Kidney (tissue), 14 donors: ENCODE results near the gene LIMA1. TPM values are rescaled to one million over a fixed set of nuclear protein-coding genes. Genes with fewer than 3 reads are reported as not detected.
A peak's percentile ranks its signal among the peaks of the same experiment; 100 is the strongest.

Experiments used
- DNase-seq, 5 donors: peaks; one replicate each; pipeline ENCODE4 v3.0.0-alpha.2; 2013 to 2020
- FAIRE-seq: peaks from 2 replicates; lab custom pipeline; 2012; peaks lifted over from hg19 to GRCh38; lab: Jason Lieb, UNC
- H3K27ac ChIP-seq, 2 donors: one replicate each; pipeline ENCODE4 v1.7.0; 2013; ENCODE audit warnings: low read depth in 2 of 2, low read length in 2 of 2, inconsistent platforms in 1 of 2
- H3K27me3 ChIP-seq: one replicate; pipeline ENCODE4 v1.7.1; 2013; ENCODE audit warnings: low read length, inconsistent platforms; ENCODE audit not compliant: control insufficient read depth, insufficient read depth
- H3K36me3 ChIP-seq, 3 donors: one replicate each; pipeline versions ENCODE4 v1.7.0 to v1.7.1; 2013; ENCODE audit warnings: low read length in 3 of 3, control low read depth in 1 of 3, inconsistent platforms in 1 of 3; ENCODE audit not compliant: insufficient read depth in 3 of 3, control insufficient read depth in 2 of 3
- H3K4me1 ChIP-seq, 3 donors: one replicate each; pipeline versions ENCODE4 v1.7.0 to v1.7.1; 2013; ENCODE audit warnings: low read length in 3 of 3, inconsistent platforms in 1 of 3, low read depth in 1 of 3; ENCODE audit not compliant: control insufficient read depth in 2 of 3, insufficient read depth in 2 of 3
- H3K4me3 ChIP-seq, 3 donors: one replicate each; pipeline versions ENCODE4 v1.7.0 to v1.8.1; 2013; ENCODE audit warnings: low read length in 3 of 3, control low read depth in 1 of 3, inconsistent platforms in 1 of 3
- H3K9ac ChIP-seq, 3 donors: one replicate each; pipeline versions ENCODE4 v1.7.0 to v1.7.1; 2013; ENCODE audit warnings: low read length in 3 of 3, control low read depth in 1 of 3, inconsistent platforms in 1 of 3
- H3K9me3 ChIP-seq, 3 donors: one replicate each; pipeline versions ENCODE4 v1.7.0 to v1.7.1; 2013; ENCODE audit warnings: low read length in 3 of 3, control low read depth in 1 of 3, inconsistent platforms in 1 of 3; ENCODE audit not compliant: control insufficient read depth in 2 of 3, insufficient read depth in 1 of 3
- intact Hi-C: fragments of 100-400 bp; cut with DNase I; formaldehyde crosslinking; loops from one replicate; pipeline ENCODE4 v1.11.1; 2022
- polyA plus RNA-seq: library from polyadenylated mRNA; stranded (reverse); fragments of 350-450 nt; fragmentation: Illumina TruSeq; extraction: RNeasy Lipid Tissue Mini Kit (QIAGEN cat#74804); gene quantifications from one replicate; pipeline ENCODE4 v1.2.3, GENCODE V29; 2014; ENCODE audit warnings: low read depth, low replicate concordance; ENCODE audit not compliant: insufficient read depth
- total RNA-seq: library from RNA; stranded (reverse); fragmentation: NEBNext Ultra II Directional; extraction: Animal tissue kit (Norgen Biotek cat#: 25700); gene quantifications from one replicate; pipeline ENCODE4 v1.2.1, GENCODE V29; 2021
- TF ChIP-seq, protein P1 (sequence below): IDR thresholded peaks from 3 replicates; pipeline ENCODE4 v1.5.1; 2012; ENCODE audit warnings: mild to moderate bottlenecking, moderate library complexity, borderline replicate concordance; ENCODE audit not compliant: insufficient read depth; ENCODE audit errors: extremely low read depth
- donor health status: control.
- donor health status: control.
- donor health status: control.
- donor health status: control.
- donor health status: control.
- donor health status: DM: yes; HTN: yes; CAD: no.
- donor health status: Normal renal cell carcinoma (clear cell type).

LIMA1 gene
- total and polyA plus RNA-seq, 2 donors from 2014 or later, result 43.1 to 76.1 TPM

DNA sequence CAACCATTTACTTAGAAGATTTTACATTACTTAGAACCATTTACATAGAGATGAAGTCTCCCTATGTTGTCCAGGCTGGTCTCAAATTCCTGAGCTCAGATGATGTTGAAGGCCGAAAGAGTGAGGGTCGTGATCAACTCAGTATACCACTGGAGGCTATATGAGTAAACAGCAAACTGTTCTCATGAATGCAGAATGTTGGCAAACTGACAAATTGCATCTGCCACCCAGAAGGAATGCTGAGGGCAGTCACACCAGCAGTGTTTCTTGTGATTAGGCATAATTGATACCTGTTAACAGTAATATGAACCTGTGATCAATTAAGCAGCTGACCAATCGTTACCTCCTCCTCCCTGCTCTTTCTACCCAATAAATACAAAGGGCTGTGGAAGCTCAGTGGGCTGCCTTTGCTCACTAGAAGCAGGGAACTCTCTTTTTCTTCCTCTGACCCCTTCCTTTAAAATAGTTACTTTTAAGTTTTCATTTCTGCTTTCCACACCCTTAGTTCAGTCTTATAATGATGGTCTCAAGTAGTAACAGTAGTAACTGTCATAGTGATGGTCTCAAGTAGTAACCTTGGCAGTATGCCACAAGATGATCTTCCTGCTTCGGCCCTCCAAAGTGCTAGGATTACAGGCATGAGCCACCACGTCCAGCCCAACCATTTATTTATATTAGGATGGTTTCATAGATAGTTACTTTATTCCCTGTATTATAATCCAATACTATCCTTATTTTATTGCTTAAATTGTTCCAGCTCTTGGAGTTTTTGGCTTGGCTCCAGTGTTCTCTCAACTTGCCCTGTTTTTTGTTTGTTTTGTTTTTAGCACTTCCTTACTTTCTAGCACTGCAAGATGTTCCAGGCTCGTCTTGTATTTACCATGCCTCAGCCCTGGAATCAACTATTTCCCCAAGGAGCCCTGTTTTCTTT, 25.8 kb downstream of the LIMA1 start:
- TF ChIP-seq, protein P1, sequence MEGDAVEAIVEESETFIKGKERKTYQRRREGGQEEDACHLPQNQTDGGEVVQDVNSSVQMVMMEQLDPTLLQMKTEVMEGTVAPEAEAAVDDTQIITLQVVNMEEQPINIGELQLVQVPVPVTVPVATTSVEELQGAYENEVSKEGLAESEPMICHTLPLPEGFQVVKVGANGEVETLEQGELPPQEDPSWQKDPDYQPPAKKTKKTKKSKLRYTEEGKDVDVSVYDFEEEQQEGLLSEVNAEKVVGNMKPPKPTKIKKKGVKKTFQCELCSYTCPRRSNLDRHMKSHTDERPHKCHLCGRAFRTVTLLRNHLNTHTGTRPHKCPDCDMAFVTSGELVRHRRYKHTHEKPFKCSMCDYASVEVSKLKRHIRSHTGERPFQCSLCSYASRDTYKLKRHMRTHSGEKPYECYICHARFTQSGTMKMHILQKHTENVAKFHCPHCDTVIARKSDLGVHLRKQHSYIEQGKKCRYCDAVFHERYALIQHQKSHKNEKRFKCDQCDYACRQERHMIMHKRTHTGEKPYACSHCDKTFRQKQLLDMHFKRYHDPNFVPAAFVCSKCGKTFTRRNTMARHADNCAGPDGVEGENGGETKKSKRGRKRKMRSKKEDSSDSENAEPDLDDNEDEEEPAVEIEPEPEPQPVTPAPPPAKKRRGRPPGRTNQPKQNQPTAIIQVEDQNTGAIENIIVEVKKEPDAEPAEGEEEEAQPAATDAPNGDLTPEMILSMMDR, result no peak
- DNase-seq, result peak in 2 of 5 donors; percentile 13 to 60
- Histone ChIP-seq H3K4me3 (peak overlapping the region in 1 of 3 donors; percentile 4), H3K9me3 (no peaks in the 10 kb centered on the region), H3K36me3 (no peaks in the 10 kb centered on the region), H3K27me3 (no peaks in the 10 kb centered on the region), H3K9ac (no peak overlapping the region), H3K4me1 (peaks cover 0 to 7% (median 3%) of the 10 kb centered on the region in 3 donors), H3K27ac (peak overlapping the region; percentile 12 to 21)
- intact Hi-C loops, result no loop called here
- FAIRE-seq, result no peak

GRCh38 chr12:50256761-50257160, 26.6 kb downstream of the LIMA1 start:
- no peak overlapping the region for H3K27ac ChIP-seq
- FAIRE-seq (no peak), DNase-seq (no peak)
- no peak overlapping the region for H3K9ac ChIP-seq
- no peaks in the 10 kb centered on the region for H3K36me3 ChIP-seq
- H3K9me3 ChIP-seq, result no peaks in the 10 kb centered on the region
- TF ChIP-seq, protein P1, result no peak
- H3K27me3 ChIP-seq, result no peaks in the 10 kb centered on the region
- H3K4me3 ChIP-seq, result no peak overlapping the region
- intact Hi-C loops, result no loop called here
- H3K4me1 ChIP-seq, result peaks cover 0 to 7% (median 3%) of the 10 kb centered on the region in 3 donors

DNA sequence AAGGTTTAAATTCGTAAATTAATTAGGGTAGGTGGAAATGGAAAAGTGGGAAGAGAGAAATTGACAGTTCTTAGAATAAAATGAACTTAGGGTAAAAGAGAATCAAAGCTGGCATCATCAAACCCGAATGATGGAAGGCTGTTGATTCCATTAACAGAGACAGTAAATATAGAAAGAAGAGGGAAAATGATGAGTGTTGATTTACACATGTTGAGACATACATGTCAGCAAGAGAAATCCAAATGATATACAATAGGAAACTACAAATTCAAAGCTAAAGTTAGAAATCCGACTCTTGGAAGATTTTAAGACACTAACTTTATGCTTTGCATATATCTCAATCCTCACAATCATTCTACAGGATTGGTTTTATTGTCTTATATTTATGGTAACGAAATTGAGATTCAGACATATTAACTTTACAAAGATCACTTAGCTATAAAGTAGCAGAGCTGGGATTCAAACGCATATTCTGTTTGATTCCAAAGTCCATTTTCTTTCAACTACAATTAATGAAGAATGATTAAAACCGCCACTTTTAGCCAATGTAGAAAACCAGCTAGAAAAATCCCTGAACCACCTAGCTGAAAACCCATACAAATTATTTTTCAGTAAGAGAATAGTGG, 30.2 kb downstream of the LIMA1 start:
- intact Hi-C loops, result no loop called here

More for the DNA sequence above, 30.2 kb downstream of the LIMA1 start:
- DNase-seq, result no peak
- Histone ChIP-seq H3K9ac (no peak overlapping the region), H3K36me3 (no peaks in the 10 kb centered on the region), H3K27ac (no peak overlapping the region), H3K4me3 (no peak overlapping the region), H3K4me1 (peaks cover 0 to 4% (median 3%) of the 10 kb centered on the region in 3 donors), H3K9me3 (no peaks in the 10 kb centered on the region), H3K27me3 (no peaks in the 10 kb centered on the region)
- no peak for FAIRE-seq
- TF ChIP-seq, protein P1, result no peak
